Measurements from ENCODE around the gene ATP6V0E2.
"Not testable (repeated sequence)": the region's sequence is repeated elsewhere in the genome, so short reads cannot be mapped to it uniquely, and the experiment has no call there.

ATP6V0E2 gene

GRCh38 chr7:149873074-149873969 is at the start of gene ATP6V0E2:
Gene ATP6V0E2, plus strand, starts transcription at chr7:149873969. Its CDS starts 97 bp downstream, at chr7:149874066.
- peak; percentile 74 to 82 for DNase-seq (ENCODE audit: low read depth in 2 of 2)

GRCh38 chr7:149824301-149824741 is 49.4 kb upstream of the ATP6V0E2 start:
- no peak for DNase-seq (ENCODE audit: low read depth in 2 of 2)

GRCh38 chr7:149824748-149825566 is 48.8 kb upstream of the ATP6V0E2 start:
- DNase-seq (ENCODE audit: low read depth in 2 of 2): no peak

GRCh38 chr7:149825567-149826343 is 48.0 kb upstream of the ATP6V0E2 start:
- DNase-seq (ENCODE audit: low read depth in 2 of 2): no peak

- DNase-seq (ENCODE audit: low read depth in 2 of 2): no peak
Measured at GRCh38 chr7:149826344-149827088, 47.3 kb upstream of the ATP6V0E2 start.

GRCh38 chr7:149827089-149827981 is 46.4 kb upstream of the ATP6V0E2 start:
- DNase-seq (ENCODE audit: low read depth in 2 of 2): no peak

- no peak for DNase-seq (ENCODE audit: low read depth in 2 of 2)
Measured at GRCh38 chr7:149828357-149829309, 45.1 kb upstream of the ATP6V0E2 start.

- DNase-seq (ENCODE audit: low read depth in 2 of 2): not testable (repeated sequence)
Measured at GRCh38 chr7:149830527-149830926, 43.2 kb upstream of the ATP6V0E2 start.

GRCh38 chr7:149830997-149831740 is 42.6 kb upstream of the ATP6V0E2 start:
- DNase-seq (ENCODE audit: low read depth in 2 of 2): no peak

GRCh38 chr7:149831741-149832219 is 42.0 kb upstream of the ATP6V0E2 start:
- no peak for DNase-seq (ENCODE audit: low read depth in 2 of 2)

- DNase-seq (ENCODE audit: low read depth in 2 of 2): no peak
Measured at GRCh38 chr7:149832332-149833041, 41.3 kb upstream of the ATP6V0E2 start.

GRCh38 chr7:149833495-149834130 is 40.2 kb upstream of the ATP6V0E2 start:
- no peak for DNase-seq (ENCODE audit: low read depth in 2 of 2)

- no peak for DNase-seq (ENCODE audit: low read depth in 2 of 2)
Measured at GRCh38 chr7:149834601-149835000, 39.2 kb upstream of the ATP6V0E2 start.

- DNase-seq (ENCODE audit: low read depth in 2 of 2): no peak
Measured at GRCh38 chr7:149836434-149836833, 37.3 kb upstream of the ATP6V0E2 start.

GRCh38 chr7:149837564-149838223 is 36.1 kb upstream of the ATP6V0E2 start:
- no peak for DNase-seq (ENCODE audit: low read depth in 2 of 2)

All from stimulated activated CD8-positive, alpha-beta memory T cell treated with anti-CD3 and anti-CD28 coated beads, Interleukin-7, amount 100 ng/mL, for 1 hour (primary cell).